ENCODE data around the gene CWC27.
A peak's percentile ranks its signal among the peaks of the same experiment; 100 is the strongest.

CWC27 gene

DNA sequence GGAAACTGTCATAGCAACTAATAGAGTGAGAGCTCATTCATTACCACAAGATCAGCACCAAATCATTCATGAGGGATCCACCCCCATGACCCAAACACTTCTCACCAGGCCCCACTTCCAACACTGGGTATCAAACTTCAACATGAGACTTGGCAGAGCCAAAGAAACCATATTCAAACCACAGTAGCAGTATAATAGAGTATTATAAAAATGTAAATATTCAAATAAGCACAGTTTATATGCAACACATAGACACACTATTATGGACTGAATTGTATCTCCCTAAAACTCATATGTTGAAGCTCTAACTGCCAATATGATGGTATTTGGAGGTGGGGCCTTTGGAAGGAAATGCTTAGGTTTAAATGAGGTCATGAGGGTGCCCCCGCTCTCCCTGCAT is 240.5 kb downstream of the CWC27 start:
- no peak for DNase-seq

DNA sequence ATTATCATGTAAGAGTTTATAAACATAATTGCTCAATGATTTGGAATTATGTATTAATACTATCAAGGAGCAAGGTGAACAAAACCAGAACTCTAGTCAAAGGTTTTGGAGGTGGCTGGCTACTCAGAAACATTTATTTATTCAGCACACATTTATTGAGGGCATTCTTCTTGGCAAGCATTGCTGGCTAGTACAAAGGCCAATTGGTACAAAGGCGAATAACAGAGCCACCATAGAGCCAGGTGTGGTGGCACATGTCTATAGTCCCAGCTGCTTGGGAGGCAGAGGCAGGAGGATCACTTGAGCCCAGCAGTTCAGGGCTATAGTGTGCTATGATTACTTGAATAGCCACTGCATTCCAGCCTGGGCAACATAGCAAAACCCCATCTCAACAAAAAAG is 242.1 kb downstream of the CWC27 start:
- no peak for DNase-seq

DNA sequence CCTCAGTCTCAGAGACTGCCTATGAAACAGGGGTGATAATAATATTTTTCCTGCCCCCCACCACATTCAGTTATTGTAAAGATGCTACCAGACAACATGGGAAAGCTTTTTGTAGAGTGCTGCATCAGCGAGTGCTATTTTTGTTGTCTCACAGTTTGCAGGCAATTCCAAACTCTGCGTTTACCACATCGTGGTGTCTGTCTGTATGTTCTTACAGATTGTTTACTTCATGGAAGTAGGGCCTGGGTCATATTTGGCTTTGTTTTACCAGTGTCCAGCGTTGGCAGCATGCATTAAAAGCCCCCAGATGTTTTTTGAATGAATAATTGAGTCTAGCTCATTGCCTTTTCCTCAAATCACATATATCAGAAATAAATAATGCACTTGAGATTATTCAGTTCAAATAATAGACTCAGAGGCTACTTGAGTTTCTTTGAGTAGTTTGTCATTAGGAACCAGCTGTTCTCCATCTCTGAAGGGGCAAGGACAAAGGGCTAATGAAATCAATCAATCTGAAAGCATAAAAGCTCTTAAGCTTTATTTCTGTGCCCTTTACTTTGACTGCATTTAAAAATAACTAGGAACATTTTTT is 243.7 kb downstream of the CWC27 start:
- DNase-seq = no peak

DNA sequence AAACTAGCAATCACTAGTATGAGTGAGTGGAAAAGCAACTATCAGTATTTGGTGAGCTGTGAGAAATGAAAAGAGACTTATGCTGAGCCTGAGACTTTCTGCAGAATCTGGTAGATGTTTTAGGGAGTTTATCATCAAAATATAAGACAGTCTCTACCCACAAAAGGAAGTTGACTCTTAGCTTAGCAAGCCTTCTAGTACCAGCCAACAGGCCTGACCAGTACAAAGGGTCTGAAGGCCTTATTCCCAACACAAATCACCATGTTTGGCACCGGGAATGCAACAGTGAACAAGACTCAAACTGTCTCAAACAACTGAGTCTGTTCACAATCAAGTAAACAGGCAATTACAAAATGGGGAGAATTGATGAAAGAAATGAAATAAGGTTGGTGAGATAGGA is 244.4 kb downstream of the CWC27 start:
- DNase-seq = no peak

DNA sequence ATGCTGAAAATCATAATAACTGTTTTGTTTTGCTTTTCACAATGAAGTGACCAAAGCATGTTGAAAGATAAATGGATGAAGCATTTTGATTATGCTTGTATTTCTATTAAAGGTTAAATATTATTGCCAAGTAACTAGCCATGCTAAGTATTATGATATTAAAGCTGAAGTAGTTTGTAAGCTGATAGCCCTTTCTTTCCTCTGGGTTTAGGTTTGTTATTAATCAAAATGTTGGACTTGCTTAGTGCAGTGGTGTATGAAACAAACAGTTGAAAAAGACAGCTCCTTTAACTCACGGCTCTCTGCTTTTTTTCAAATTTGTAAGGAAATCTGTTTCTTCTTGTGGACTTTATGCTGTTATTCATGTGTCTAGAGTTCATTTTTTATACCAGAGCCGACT is 246.0 kb downstream of the CWC27 start:
- DNase-seq = no peak

DNA sequence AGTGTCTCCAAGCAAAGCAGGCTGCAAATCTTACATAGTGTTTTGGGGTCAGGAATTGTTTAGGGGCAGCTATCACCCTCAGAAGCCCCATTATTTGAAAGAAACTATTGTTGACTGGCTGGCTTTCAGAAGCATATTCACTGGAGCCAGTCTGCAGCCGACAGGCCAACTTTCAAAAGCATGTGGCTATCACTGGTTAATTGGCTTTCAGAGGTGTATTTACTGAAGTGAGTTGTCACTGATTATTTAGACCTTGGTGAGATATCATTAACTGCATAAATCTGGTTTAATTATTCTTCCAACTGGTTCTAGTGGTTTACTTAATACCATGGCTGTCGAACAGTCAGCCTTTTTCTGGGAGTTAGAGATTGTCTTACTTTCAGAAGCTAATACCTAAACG is 247.0 kb downstream of the CWC27 start:
- DNase-seq = no peak

DNA sequence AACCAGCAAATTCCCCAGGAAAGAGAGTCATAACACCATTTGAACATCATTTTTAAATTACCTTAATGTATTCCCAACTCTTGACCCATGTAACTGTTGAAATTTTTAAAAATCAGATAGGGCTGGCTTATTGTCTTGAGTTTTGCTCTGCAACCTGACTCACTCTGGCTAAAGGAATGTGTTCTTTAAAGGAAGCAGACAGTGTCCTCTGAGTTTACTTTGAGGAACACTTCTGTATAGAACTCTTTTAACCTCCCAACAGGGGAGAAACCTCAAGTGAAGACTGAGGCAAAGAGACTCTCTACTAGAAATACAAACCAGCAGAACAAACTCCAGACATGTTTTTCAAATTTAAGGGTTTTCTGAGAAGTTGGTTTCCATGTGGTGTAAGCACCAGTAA is 248.9 kb downstream of the CWC27 start:
- DNase-seq = no peak

DNA sequence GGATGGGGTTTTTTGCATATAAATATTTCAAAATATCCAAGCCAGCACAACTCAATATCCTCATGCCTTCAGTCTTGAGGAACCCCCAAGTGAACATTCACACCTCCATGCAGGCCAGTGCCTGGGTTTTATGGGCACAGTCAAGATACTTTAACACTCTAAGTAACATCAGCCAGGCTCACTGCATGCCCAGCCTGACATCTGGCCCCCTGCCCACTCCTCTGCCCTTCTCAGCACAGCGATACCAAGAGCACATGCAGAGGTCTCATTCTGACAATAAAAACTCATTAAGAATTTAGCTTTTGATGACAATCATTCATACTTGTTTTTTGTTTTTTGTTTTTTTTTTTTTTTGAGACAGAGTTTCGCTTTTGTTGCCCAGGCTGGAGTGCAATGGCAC is 250.0 kb downstream of the CWC27 start:
- no peak for DNase-seq

DNA sequence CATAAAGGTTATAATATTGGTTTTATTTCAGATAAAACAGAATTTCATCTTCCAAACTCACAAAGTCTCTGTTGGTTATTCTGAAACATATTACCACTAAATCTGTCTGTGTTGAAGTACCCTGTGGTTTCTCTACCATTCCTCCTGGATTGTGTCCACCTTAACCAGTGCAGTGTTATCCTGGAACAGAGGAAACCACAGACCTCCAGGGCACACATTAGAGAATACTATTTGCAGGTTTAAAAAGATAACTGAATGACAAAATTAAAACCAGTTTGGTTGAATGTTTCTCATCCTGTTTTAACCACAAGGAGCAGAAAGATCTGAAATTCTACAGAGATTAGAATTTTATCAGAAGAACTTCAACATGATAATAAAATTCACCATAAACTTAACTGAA is 251.8 kb downstream of the CWC27 start:
- DNase-seq = no peak

DNA sequence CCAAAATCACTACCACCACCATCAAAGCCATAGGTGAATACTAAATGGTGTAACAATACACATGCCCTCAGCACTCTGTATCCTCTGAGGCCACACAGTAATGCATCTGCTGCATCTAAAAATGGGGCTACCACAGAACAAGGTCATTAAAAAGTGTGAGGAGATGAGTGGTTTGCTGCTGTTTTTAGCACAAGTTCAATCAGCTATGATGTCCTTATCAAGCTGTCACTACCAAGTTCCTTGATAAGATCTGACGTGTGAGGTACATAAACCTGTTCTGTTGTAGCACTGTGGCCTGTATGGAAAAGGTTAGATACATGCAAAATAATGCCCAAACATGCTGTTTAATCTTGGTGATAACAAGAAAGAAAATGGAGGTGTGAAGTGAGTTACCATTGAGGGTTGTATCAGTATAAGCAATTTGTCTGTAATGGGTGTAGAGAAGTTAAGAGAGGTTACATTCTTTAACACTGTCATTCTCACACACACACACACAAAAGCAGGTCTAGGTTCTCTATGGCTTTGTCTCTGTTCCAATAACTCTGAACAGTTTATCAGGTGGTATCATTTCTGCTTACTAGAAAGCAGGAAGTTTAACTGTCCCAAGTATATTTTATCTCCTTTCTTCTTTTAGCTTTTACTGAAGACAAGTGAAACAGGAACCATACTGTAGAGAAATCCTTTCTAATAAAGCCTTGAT is 252.9 kb downstream of the CWC27 start:
- no peak for DNase-seq

DNA sequence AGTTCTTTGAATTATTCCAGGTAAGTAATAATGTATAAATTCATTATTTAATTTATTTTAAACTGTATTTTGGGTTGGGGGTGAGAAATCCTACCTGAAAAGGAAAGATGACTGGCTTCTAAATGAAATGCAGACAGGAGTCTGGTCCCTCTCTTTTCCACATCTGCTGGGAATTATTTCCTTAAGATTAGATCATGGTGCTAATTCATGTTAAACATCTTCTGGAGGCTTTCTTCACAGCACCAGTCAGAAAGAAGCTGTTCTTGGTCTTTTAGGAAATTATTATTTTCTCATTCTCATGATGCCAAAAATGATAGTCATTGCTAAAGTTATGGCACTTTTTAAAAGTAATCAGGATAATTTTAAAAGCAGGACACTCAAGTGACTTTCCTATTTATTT is 254.2 kb downstream of the CWC27 start:
- no peak for DNase-seq

DNA sequence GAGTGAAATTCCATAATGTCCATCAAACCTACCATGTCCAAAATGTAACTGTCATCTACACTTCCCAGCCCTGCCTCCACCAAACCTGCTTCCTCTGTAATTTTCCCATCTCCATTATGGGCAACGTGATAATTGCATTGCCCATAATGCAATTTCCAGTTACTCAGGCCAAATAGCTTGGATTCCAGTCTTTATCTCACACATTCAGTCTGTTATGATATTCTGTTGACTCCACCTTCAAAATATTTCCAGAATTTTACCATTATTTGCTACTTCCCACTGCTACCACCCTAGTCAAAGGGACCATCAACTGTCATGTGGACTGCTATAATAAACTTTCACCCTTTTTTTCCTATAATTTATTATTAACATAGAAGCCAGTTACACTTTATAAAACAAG is 256.0 kb downstream of the CWC27 start:
- no peak for DNase-seq

DNA sequence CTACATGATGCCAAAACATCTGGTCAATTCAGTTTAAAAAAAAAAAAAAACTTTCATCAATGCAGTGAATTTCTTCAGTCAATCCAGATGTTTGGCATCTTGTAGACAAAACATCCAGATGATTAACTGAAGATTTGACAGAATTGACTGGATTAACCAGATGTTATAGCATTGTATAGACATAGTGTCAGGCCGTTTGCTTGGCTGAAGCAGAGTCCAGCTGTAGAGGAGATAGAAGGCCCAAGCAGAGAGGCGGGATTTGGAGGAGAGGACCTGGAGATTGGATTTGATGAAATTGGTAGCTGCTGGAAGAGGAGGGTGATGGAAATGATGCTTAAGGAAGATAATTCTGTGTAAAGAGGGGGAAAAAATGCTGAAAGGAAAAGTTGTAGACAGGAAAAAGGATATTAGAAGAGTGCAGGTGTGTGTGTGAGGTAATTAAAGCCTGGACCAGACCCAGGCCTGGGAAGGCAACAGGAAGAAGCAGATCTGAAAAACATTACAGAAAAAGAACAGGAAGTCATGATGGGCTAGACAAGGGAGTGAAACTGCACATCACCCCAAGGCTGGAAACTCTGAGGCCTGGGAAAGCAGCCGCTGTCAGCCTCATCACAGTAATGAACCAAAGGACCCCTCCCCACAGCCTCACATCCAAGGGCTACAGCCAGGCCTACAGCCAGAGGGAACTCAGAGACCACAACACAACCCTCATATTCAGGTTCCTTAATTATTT is 258.3 kb downstream of the CWC27 start:
- no peak for DNase-seq

DNA sequence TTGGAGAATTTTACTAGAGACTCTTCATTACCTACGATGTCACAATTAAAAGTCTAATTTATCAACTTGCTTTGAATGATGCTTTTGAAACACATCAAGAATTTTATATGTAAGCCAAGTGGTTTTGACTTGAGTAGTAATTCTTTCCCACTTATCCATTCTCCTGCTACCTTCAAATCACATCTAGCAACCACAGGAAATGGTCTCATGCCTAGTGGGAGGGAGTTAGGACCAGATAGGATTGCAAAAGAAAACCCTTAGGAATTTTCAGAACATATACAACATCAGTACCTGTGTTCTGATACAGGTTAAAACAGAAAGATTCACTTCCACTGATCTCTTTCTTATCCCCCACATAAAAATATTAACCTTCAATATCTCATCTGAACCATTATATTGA is 260.4 kb downstream of the CWC27 start:
- DNase-seq = no peak

DNA sequence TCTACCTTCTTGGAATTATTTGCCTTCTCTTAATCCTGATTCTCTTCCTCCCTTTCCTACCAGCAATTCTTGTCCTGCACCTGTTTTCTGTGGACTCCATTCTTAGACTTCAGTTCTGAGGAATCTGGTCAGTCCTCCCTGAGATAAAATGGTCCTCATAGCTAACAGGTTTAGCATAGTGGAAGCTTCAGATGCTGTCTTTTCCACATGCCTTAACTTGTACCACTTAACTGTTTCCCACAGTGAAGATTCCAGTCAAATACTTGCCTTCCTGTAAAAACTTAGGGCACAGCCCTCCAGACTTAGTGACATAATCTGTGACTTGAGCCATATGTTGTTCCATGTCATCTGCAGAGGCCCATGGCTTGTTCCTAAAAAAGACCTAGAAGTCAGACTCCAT is 261.3 kb downstream of the CWC27 start:
- DNase-seq = no peak

DNA sequence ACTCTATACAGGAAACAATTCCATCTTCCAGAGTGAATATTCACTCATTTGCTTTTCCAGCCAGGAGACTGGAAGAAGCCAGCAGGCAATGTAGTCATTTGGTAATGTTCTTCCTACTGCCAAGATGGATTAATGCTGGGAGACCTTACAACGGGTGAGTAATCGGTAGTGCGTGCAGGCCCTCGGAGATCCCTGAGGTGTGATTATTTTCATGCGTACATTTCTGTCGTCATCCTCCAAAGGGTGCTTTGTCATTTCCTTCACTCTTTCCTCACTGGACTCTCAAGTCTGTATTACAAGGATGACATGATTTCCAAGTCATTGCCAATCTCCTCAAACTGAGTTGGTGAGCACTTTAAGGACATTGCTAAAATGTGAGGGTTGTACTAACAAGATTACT is 263.5 kb downstream of the CWC27 start:
- no peak for DNase-seq

DNA sequence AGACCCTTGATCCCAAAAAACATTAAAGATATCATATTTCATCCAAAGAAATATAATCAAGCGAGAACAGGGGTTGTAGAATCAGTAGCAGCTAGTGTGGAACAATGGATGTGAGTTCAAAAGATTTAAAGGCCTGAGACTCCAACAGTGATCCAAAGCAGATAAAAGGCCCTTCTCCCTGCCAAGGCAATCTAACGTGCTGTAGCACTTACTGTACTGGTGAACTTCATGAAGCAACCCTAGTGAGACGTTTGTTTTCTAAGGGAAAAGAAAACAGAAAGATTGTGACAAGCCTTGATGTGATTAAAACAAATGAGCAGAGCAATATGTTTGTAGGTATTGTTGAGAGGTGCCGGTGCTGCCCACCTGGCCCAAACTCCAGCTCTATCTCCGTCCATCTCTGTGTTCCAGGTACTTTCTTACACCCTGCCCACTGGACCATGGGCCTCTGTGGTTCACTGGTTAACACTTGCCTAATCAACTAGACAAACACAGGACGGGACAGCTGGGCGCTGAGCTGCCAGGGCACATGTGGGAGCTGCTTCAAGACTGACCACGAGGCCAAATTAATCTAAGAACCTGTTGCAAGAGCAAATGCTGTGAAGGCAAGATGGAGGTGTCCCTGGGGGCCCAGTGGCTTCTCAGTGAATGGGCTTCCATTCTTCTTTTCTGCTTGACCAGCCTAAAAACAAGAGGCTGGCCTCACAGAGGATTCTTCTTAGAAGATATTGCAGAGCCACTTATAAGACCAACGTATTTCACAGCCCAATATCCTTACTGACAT is 265.5 kb downstream of the CWC27 start:
- no peak for DNase-seq

DNA sequence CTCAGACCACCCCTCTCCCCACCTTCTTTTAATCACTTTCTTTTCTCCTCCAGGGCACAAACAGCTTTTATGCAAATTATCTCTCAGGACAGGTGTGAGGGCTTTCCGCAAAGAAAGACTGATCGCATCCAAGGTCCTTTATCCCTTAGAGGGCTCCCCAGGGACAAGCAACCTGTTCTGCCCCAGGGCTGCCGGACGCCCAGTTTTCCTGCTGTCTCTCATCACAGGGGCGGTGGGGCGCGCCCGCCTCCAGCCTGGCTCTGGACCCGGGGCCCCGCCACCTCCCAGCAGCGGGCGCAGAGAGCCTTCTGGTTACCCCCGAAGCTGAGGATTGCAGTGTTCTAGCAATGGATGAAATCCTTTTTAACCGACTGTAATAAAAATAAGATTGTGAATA is 266.1 kb downstream of the CWC27 start:
- peak; percentile 20 for DNase-seq

DNA sequence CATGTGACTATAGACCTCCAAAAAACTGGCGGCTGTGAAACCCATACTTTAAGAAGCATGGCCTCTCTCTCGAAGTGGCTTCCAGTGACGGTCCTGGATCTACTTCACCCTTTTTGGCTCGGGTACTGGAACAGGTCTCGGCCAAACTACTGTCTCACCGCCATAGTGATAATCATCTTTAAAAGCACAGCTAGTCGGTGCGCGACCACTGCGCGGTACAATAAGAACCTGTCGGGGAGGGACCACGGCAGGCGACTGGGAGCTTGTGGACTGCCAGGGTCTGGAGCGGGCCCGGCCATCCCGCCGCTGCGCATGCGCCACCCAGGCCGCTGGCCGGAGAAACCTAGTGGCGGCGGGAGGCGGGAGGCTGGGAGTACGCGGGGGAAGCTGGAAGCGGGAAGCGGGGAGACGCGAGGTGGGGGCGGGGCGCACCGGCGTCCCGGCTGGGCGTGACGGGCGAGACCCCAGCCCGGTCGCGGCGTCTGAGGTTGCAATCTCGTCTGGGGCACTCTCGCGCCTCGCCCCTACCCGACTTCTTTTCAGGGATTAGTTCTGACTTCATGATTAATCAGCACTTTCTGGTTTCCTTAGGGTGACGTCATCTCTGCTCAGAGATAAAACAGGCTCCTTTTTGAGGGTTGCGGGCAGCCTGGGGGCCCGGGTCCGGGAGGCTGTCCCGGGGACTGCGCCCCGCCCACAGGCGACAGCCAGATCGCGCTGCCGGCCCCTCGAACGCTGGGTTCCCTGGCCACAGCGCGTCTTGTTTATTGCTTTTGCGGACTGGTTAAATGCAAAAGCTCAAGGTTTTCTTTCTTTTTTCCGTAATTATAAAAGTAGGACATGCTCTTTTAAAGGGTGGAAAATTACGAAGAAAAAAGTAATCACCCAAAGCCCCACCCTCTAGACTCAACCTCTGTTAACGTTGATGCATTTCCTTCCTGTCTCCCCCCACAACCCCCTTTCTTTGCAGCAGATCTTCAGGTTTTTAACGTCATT is 266.8 kb downstream of the CWC27 start:
- no peak for DNase-seq

DNA sequence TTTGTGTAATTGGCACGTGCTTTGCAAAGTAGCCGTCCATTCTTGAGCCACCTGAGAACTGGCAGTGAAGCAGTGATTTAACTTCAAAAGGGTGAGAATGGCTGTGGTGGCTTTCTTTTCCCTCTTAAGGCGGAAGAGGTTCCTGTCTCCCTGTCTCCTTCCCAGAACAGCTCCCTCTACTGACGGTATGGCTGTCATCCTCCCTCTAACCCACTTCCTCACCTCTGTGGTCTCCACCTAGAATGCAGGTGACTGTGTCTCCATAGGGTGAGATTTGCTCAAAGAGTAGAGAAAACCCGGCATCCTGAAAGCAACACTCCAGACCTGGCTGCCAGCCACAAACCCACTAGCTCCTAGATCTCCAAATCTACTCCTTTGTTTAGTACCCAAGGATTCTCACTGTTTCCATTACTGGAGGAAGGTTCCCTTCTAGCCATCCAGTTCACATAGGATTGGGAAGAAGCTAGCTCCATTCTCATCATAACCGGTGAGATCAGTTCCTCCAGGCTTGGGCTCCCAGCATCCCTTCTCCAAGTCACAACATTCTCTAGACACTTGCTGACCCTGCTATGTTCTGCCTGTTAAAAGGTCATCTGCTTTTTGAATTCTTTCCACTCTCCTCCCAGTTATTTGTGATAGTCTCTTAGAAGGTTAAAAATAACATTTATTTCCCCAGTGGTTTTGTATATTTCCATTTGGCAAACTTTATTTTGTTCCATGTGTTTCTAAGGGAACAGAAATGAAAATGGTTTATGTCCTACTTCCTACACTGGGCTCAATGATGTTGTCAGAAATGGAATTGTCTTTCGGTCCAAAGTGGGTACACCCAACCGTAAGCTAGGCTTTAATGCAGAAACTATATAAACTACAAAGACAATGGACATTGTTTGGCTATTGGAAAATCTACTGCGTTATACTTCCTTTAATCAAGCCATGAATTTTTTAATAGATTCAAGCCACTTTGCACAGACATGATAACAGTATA is 269.4 kb downstream of the CWC27 start:
- DNase-seq = no peak

All from NCI-H2107 (cell line).